ENCODE measurements around the gene SFSWAP. TPM values are rescaled to one million over a fixed set of nuclear protein-coding genes. Genes with fewer than 3 reads are reported as not detected.
A peak's percentile ranks its signal among the peaks of the same experiment; 100 is the strongest.
"Not testable (repeated sequence)": the region's sequence is repeated elsewhere in the genome, so short reads cannot be mapped to it uniquely, and the experiment has no call there.

Gene SFSWAP
- total RNA-seq, 1 experiment from 2014 or later, result 68.8 TPM

- POLR2A ChIA-PET, result no interaction called here
- intact Hi-C loops (cut with micrococcal nuclease), result no loop called here
- no peaks in the 10 kb centered on the region for H3K9me3 Mint-ChIP-seq (ENCODE audit: unreplicated experiment)
- peaks cover 15% of the 10 kb centered on the region for H3K4me1 Mint-ChIP-seq (ENCODE audit: insufficient read depth, unreplicated experiment)
- peaks cover 31% of the 10 kb centered on the region for H3K27me3 Mint-ChIP-seq (ENCODE audit: insufficient read depth, unreplicated experiment)
- no peak overlapping the region for H3K27ac Mint-ChIP-seq (ENCODE audit: low read depth, unreplicated experiment)
- H3K36me3 Mint-ChIP-seq (ENCODE audit: insufficient read depth, unreplicated experiment), result no peaks in the 10 kb centered on the region
- H3K4me3 Mint-ChIP-seq (ENCODE audit: unreplicated experiment), result no peak overlapping the region
- no peak for TF ChIP-seq CTCF (IDR thresholded peaks at IDR 0.05; ENCODE audit: unreplicated experiment)
- no TSS peak for BruUV-seq (replicated peaks)
- CTCF ChIA-PET, result interaction anchor here (1.2 kb wide), 1 partner anchor 549 kb away, joined by 3 read pairs; no protein-coding TSS in a partner anchor
- no peak for DNase-seq (ENCODE audit: unreplicated experiment)
Observed at GRCh38 chr12:131681257-131681620, 29.7 kb upstream of the SFSWAP start.

GRCh38 chr12:131681746-131682509, 29.0 kb upstream of the SFSWAP start:
- DNase-seq (ENCODE audit: unreplicated experiment), result peak; percentile 78
- H3K4me1 Mint-ChIP-seq (ENCODE audit: insufficient read depth, unreplicated experiment), result peaks cover 15% of the 10 kb centered on the region
- peaks cover 31% of the 10 kb centered on the region for H3K27me3 Mint-ChIP-seq (ENCODE audit: insufficient read depth, unreplicated experiment)
- H3K9me3 Mint-ChIP-seq (ENCODE audit: unreplicated experiment); POLR2A ChIA-PET; BruUV-seq (replicated peaks); H3K36me3 Mint-ChIP-seq (ENCODE audit: insufficient read depth, unreplicated experiment); H3K27ac Mint-ChIP-seq (ENCODE audit: low read depth, unreplicated experiment); H3K4me3 Mint-ChIP-seq (ENCODE audit: unreplicated experiment); intact Hi-C loops (cut with micrococcal nuclease): not testable (repeated sequence)
- CTCF ChIA-PET, result interaction anchor here (1.2 kb wide), 1 partner anchor 549 kb away, joined by 3 read pairs; no protein-coding TSS in a partner anchor

GRCh38 chr12:131682510-131682895, 28.4 kb upstream of the SFSWAP start:
- Mint-ChIP-seq H3K36me3 (ENCODE audit: insufficient read depth, unreplicated experiment) (no peaks in the 10 kb centered on the region), H3K4me1 (ENCODE audit: insufficient read depth, unreplicated experiment) (peaks cover 15% of the 10 kb centered on the region), H3K9me3 (ENCODE audit: unreplicated experiment) (no peaks in the 10 kb centered on the region), H3K27me3 (ENCODE audit: insufficient read depth, unreplicated experiment) (peaks cover 31% of the 10 kb centered on the region), H3K4me3 (ENCODE audit: unreplicated experiment) (no peak overlapping the region), H3K27ac (ENCODE audit: low read depth, unreplicated experiment) (no peak overlapping the region)
- no peak for DNase-seq (ENCODE audit: unreplicated experiment)
- BruUV-seq (replicated peaks), result no TSS peak
- no peak for TF ChIP-seq CTCF (IDR thresholded peaks at IDR 0.05; ENCODE audit: unreplicated experiment)
- POLR2A ChIA-PET, result interaction anchor here (1.1 kb wide), 1 partner anchor 29 kb away, joined by 3 read pairs; the partner anchor contains the start of gene SFSWAP
- intact Hi-C loops (cut with micrococcal nuclease), result no loop called here
- CTCF ChIA-PET, result no interaction called here

- peaks cover 5% of the 10 kb centered on the region for H3K9me3 Mint-ChIP-seq (ENCODE audit: unreplicated experiment)
- no peak for TF ChIP-seq CTCF (IDR thresholded peaks at IDR 0.05; ENCODE audit: unreplicated experiment)
- peak; percentile 6 for DNase-seq (ENCODE audit: unreplicated experiment)
- H3K27ac Mint-ChIP-seq (ENCODE audit: low read depth, unreplicated experiment), result no peak overlapping the region
- BruUV-seq (replicated peaks), result no TSS peak
- intact Hi-C loops (cut with micrococcal nuclease), result no loop called here
- H3K4me3 Mint-ChIP-seq (ENCODE audit: unreplicated experiment), result no peak overlapping the region
- ChIA-PET POLR2A (interaction anchor here (1.1 kb wide), 1 partner anchor 28 kb away, joined by 3 read pairs; the partner anchor contains the start of gene SFSWAP), CTCF (no interaction called here)
- H3K27me3 Mint-ChIP-seq (ENCODE audit: insufficient read depth, unreplicated experiment), result peaks cover 23% of the 10 kb centered on the region
- H3K4me1 Mint-ChIP-seq (ENCODE audit: insufficient read depth, unreplicated experiment), result peaks cover 15% of the 10 kb centered on the region
- no peaks in the 10 kb centered on the region for H3K36me3 Mint-ChIP-seq (ENCODE audit: insufficient read depth, unreplicated experiment)
Observed at GRCh38 chr12:131683266-131684014, 27.4 kb upstream of the SFSWAP start.

All from MCF 10A (cell line).